B cell (primary cell): ENCODE results near the gene C13orf42. TPM values are rescaled to one million over a fixed set of nuclear protein-coding genes. Genes with fewer than 3 reads are reported as not detected.

Experiments
- ATAC-seq: fragments of 200-7000 bp; cut with Tn5 transposase; one replicate; pipeline ENCODE4 v1.10.0; 2021; ENCODE audit warnings: low read depth, mild to moderate bottlenecking, moderate number of reproducible peaks, moderate library complexity
- CTCF ChIA-PET: fragments of 350-600 bp; sonication (Branson Sonifier 250); formaldehyde crosslinking; loops from one replicate; lab custom pipeline; 2021; ENCODE audit warnings: antibody characterized with exemption, inconsistent platforms; lab: Charles Lee
- POLR2A ChIA-PET: fragments of 350-600 bp; sonication (Branson Sonifier 250); formaldehyde crosslinking; loops from one replicate; lab custom pipeline; 2021; ENCODE audit warnings: antibody characterized with exemption; lab: Charles Lee
- DNase-seq: peaks from one replicate; pipeline ENCODE4 v3.0.0; 2013
- H2AFZ ChIP-seq: 2 replicates; pipeline ENCODE4 v1.6.1; 2012; ENCODE audit warnings: mild to moderate bottlenecking, low read depth, low read length; ENCODE audit not compliant: insufficient read depth, poor library complexity, severe bottlenecking
- H3K27ac ChIP-seq, 2 donors: 1 replicate in 1 of 2; 2 replicates in 1 of 2; pipeline ENCODE4 v1.5.1; 2012 to 2013; ENCODE audit warnings: low read length in 2 of 2, mild to moderate bottlenecking in 2 of 2, moderate library complexity in 1 of 2
- H3K27me3 ChIP-seq, 4 experiments: fragments of 200-600 bp in 1 of 4; sonication (generic) in 1 of 4; replicated peaks in 1 of 4; 1 replicate in 2 of 4; 2 replicates in 2 of 4; pipeline versions ENCODE4 v1.6.1 to v1.7.0; 2013 to 2016; ENCODE audit warnings: low read length in 3 of 4, mild to moderate bottlenecking in 2 of 4, mixed read lengths in 1 of 4, moderate library complexity in 1 of 4; ENCODE audit not compliant: insufficient read depth in 4 of 4, control insufficient read depth in 3 of 4; ENCODE audit errors: control extremely low read depth in 1 of 4
- H3K36me3 ChIP-seq, 2 experiments: replicated peaks in 1 of 2; 1 replicate in 1 of 2; 2 replicates in 1 of 2; pipeline versions ENCODE4 v1.6.1 to v1.7.1; 2013; ENCODE audit warnings: low read length in 1 of 2; ENCODE audit not compliant: insufficient read depth in 2 of 2, control insufficient read depth in 1 of 2; ENCODE audit errors: control extremely low read depth in 1 of 2, extremely low read depth in 1 of 2
- H3K4me1 ChIP-seq, 2 donors: fragments of 200-600 bp in 1 of 2; sonication (generic) in 1 of 2; 1 replicate in 1 of 2; 2 replicates in 1 of 2; pipeline versions ENCODE4 v1.5.1 to v1.6.1; 2013 to 2017; ENCODE audit warnings: low read length in 2 of 2; ENCODE audit not compliant: control insufficient read depth in 2 of 2, insufficient read depth in 2 of 2
- H3K4me2 ChIP-seq: replicated peaks from 2 replicates; pipeline ENCODE3; 2012; ENCODE audit warnings: mild to moderate bottlenecking, low read depth, low read length; ENCODE audit not compliant: poor library complexity, severe bottlenecking
- H3K4me3 ChIP-seq, 5 experiments: fragments of 200-600 bp in 1 of 5; sonication (generic) in 1 of 5; 1 replicate in 3 of 5; 2 replicates in 2 of 5; pipeline versions ENCODE4 v1.5.1 to v1.7.0; 2011 to 2016; ENCODE audit warnings: low read length in 4 of 5, mild to moderate bottlenecking in 4 of 5, low read depth in 2 of 5, control low read depth in 1 of 5, moderate library complexity in 1 of 5; ENCODE audit not compliant: insufficient read depth in 1 of 5; ENCODE audit errors: control extremely low read depth in 1 of 5, extremely low read depth in 1 of 5
- H3K79me2 ChIP-seq: fragments of 200-600 bp; sonication (generic); one replicate; pipeline ENCODE4 v1.6.0; 2016; ENCODE audit warnings: low read length; ENCODE audit not compliant: control insufficient read depth, insufficient read depth
- H3K9ac ChIP-seq: fragments of 200-600 bp; sonication (generic); 2 replicates; pipeline ENCODE4 v1.6.1; 2017; ENCODE audit warnings: mild to moderate bottlenecking, low read length, moderate library complexity
- H3K9me3 ChIP-seq, 3 donors: one replicate each; pipeline versions ENCODE4 v1.6.1 to v1.7.1; 2013; ENCODE audit warnings: low read length in 2 of 3; ENCODE audit not compliant: control insufficient read depth in 2 of 3, insufficient read depth in 1 of 3; ENCODE audit errors: control extremely low read depth in 1 of 3
- H4K20me1 ChIP-seq: 2 replicates; pipeline ENCODE4 v1.6.0; 2012; ENCODE audit warnings: mild to moderate bottlenecking, low read length; ENCODE audit not compliant: insufficient read depth, control insufficient read depth, poor library complexity, severe bottlenecking
- H3K27ac Mint-ChIP-seq: one replicate; pipeline ENCODE4 v1.8.0; 2021; ENCODE audit warnings: mixed read lengths
- H3K27me3 Mint-ChIP-seq: one replicate; pipeline ENCODE4 v1.8.0; 2021; ENCODE audit warnings: mixed read lengths
- H3K4me1 Mint-ChIP-seq: one replicate; pipeline ENCODE4 v1.8.0; 2021; ENCODE audit warnings: mixed read lengths
- H3K4me3 Mint-ChIP-seq: one replicate; pipeline ENCODE4 v1.8.0; 2021; ENCODE audit warnings: mixed read lengths
- H3K9me3 Mint-ChIP-seq: one replicate; pipeline ENCODE4 v1.8.0; 2022; ENCODE audit warnings: mixed read lengths; ENCODE audit not compliant: insufficient read depth
- EZH2 ChIP-seq: IDR thresholded peaks from 2 replicates; pipeline ENCODE4 v1.6.1; 2012; ENCODE audit warnings: borderline replicate concordance, low read depth, mild to moderate bottlenecking, moderate library complexity, low read length; ENCODE audit not compliant: insufficient read depth, poor library complexity, severe bottlenecking
- WGBS: methylation state at CpG from one replicate; pipeline ENCODE4 v1.1.5; 2013; ENCODE audit warnings: missing lambda C conversion rate; ENCODE audit not compliant: insufficient coverage; 5-methylcytosine and 5-hydroxymethylcytosine counted together
- intact Hi-C: fragments of 100-400 bp; cut with micrococcal nuclease; formaldehyde crosslinking; loops from one replicate; pipeline ENCODE4 v1.10.0; 2022
- polyA plus RNA-seq: library from polyadenylated mRNA; depleted of rRNA; stranded (reverse); fragments of >200 nt; gene quantifications from 2 replicates; pipeline ENCODE4 v1.2.3, GENCODE V29; 2012
- total RNA-seq, 2 donors: library from RNA; stranded (reverse); fragments of 120-200 nt in 1 of 2; gene quantifications; 1 replicate in 1 of 2; 2 replicates in 1 of 2; pipeline versions ENCODE4 v1.2.3 to v1.2.4, GENCODE V29; 2013 to 2022
- TF ChIP-seq, protein P1 (sequence below): fragments of 200-600 bp; IDR thresholded peaks from one replicate; pipeline ENCODE4 v1.8.0; 2022; ENCODE audit warnings: antibody characterized with exemption, mild to moderate bottlenecking

The C13orf42 gene
- total and polyA plus RNA-seq, 2 donors (not counting 1 experiment from before 2014, with no cell fraction given): not detected

DNA sequence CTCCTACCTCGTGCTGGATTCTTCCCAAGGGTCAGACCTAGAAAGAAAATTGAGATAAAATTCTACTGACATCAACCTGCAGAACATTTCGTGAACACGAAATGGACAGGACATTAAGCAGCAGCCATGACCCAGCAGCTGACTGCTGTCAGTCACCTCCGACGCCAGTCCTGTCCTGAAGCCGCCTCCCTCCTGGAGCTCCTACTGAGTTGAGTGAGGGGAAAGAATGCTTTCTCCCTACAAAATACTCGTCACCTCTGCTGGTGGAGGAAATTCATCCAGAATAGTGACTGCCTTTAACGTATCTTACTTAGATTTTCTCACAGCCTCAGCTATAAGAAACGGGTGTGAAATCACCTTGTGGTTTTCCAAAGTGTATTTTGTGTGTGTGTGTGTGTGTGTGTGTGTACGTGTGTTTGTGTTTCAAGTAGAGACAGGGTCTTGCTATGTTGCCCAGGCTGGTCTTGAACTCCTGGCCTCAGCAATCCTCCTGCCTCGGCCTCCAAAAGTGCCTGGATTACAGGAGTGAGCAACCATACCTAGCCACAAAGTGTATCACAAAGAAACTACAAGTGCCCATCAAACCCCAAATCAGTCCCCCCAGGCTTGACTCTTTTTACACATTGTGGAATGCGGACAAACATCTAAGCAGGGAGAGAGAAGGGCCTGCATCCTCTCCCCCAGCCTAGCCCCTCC, 2.3 kb upstream of the C13orf42 start:
- Histone ChIP-seq H3K4me3 (no peak overlapping the region), H3K27ac (no peak overlapping the region), H3K79me2 (no peaks in the 10 kb centered on the region), H3K4me1 (no peaks in the 10 kb centered on the region), H3K9ac (no peak overlapping the region), H3K4me2 (no peak overlapping the region), H3K36me3 (no peaks in the 10 kb centered on the region), H3K27me3 (peaks cover 0 to 2% (median 0%) of the 10 kb centered on the region in 4 experiments), H2AFZ (no peak overlapping the region), H4K20me1 (no peaks in the 10 kb centered on the region), H3K9me3 (peaks cover 1 to 8% (median 2%) of the 10 kb centered on the region in 3 donors)
- no peak for ATAC-seq
- intact Hi-C loops: no loop called here
- ChIA-PET POLR2A (no interaction called here), CTCF (no interaction called here)
- Mint-ChIP-seq H3K27me3 (peaks cover 25% of the 10 kb centered on the region), H3K4me1 (no peaks in the 10 kb centered on the region), H3K9me3 (peaks cover 2% of the 10 kb centered on the region), H3K4me3 (no peak overlapping the region), H3K27ac (no peak overlapping the region)
- no peak for DNase-seq
- 88% methylated on average over 5 of the region's 12 CpGs for WGBS
- TF ChIP-seq, protein P1, sequence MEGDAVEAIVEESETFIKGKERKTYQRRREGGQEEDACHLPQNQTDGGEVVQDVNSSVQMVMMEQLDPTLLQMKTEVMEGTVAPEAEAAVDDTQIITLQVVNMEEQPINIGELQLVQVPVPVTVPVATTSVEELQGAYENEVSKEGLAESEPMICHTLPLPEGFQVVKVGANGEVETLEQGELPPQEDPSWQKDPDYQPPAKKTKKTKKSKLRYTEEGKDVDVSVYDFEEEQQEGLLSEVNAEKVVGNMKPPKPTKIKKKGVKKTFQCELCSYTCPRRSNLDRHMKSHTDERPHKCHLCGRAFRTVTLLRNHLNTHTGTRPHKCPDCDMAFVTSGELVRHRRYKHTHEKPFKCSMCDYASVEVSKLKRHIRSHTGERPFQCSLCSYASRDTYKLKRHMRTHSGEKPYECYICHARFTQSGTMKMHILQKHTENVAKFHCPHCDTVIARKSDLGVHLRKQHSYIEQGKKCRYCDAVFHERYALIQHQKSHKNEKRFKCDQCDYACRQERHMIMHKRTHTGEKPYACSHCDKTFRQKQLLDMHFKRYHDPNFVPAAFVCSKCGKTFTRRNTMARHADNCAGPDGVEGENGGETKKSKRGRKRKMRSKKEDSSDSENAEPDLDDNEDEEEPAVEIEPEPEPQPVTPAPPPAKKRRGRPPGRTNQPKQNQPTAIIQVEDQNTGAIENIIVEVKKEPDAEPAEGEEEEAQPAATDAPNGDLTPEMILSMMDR: no peak
- TF ChIP-seq EZH2: no peak

GRCh38 chr13:51112771-51113170, 1.7 kb upstream of the C13orf42 start:
- Mint-ChIP-seq H3K27ac (no peak overlapping the region), H3K27me3 (peaks cover 20% of the 10 kb centered on the region), H3K4me1 (no peaks in the 10 kb centered on the region), H3K4me3 (no peak overlapping the region), H3K9me3 (peaks cover 1% of the 10 kb centered on the region)
- H3K4me1 ChIP-seq: no peaks in the 10 kb centered on the region
- intact Hi-C loops: no loop called here
- H4K20me1 ChIP-seq: no peaks in the 10 kb centered on the region
- no peak overlapping the region for H3K4me3 ChIP-seq
- no CpG with 5 or more reads among the region's 5 CpGs for WGBS
- H3K27me3 ChIP-seq: peaks cover 0 to 2% (median 0%) of the 10 kb centered on the region in 4 experiments
- POLR2A ChIA-PET: no interaction called here
- no peaks in the 10 kb centered on the region for H3K36me3 ChIP-seq
- no peak overlapping the region for H2AFZ ChIP-seq
- H3K4me2 ChIP-seq: no peak overlapping the region
- TF ChIP-seq, protein P1: no peak
- TF ChIP-seq EZH2: no peak
- H3K9me3 ChIP-seq: peaks cover 0 to 4% (median under 1%) of the 10 kb centered on the region in 3 donors
- H3K27ac ChIP-seq: no peak overlapping the region
- CTCF ChIA-PET: no interaction called here
- H3K79me2 ChIP-seq: no peaks in the 10 kb centered on the region
- no peak overlapping the region for H3K9ac ChIP-seq
- no peak for ATAC-seq
- DNase-seq: no peak
